HepG2 (cell line): ENCODE measurements around the gene MTHFD1. TPM values are rescaled to one million over a fixed set of nuclear protein-coding genes. Genes with fewer than 3 reads are reported as not detected.

ENCODE experiments used
- DBP ChIP-seq: sonication (generic); formaldehyde crosslinking; IDR thresholded peaks from 2 replicates; pipeline ENCODE4 v1.4.0; 2020; ENCODE audit warnings: missing genetic modification reagents; ENCODE audit errors: not compliant biosample characterization
- DMTF1 ChIP-seq: sonication (generic); formaldehyde crosslinking; IDR thresholded peaks from 2 replicates; pipeline ENCODE4 v1.4.0; 2020; ENCODE audit warnings: mild to moderate bottlenecking, missing genetic modification reagents
- DPF2 ChIP-seq: sonication (generic); formaldehyde crosslinking; IDR thresholded peaks from 2 replicates; pipeline ENCODE4 v1.4.0; 2020; ENCODE audit warnings: mild to moderate bottlenecking, low read depth, missing genetic modification reagents, borderline replicate concordance
- DRAP1 ChIP-seq: IDR thresholded peaks from 2 replicates; pipeline ENCODE4 v1.6.1; 2016; ENCODE audit warnings: missing genetic modification reagents, missing compliant biosample characterization
- GPBP1L1 ChIP-seq: sonication (generic); formaldehyde crosslinking; IDR thresholded peaks from 2 replicates; pipeline ENCODE4 v1.5.0; 2020; ENCODE audit warnings: mild to moderate bottlenecking, missing genetic modification reagents
- HMGXB4 ChIP-seq, 2 experiments: sonication (generic) in 1 of 2; formaldehyde crosslinking in 1 of 2; IDR thresholded peaks; 2 replicates each; pipeline versions ENCODE4 v1.4.0 to v1.6.1; 2018 to 2020; ENCODE audit warnings: missing genetic modification reagents in 2 of 2, borderline replicate concordance in 1 of 2, low read depth in 1 of 2, mild to moderate bottlenecking in 1 of 2, missing biosample characterization in 1 of 2
- MLXIP ChIP-seq: sonication (generic); formaldehyde crosslinking; IDR thresholded peaks from 2 replicates; pipeline ENCODE4 v1.9.0; 2021; ENCODE audit warnings: missing genetic modification reagents, borderline replicate concordance
- NFIB ChIP-seq: sonication (generic); formaldehyde crosslinking; IDR thresholded peaks from 2 replicates; pipeline ENCODE4 v1.9.0; 2021; ENCODE audit warnings: missing genetic modification reagents, mild to moderate bottlenecking, borderline replicate concordance
- NFYB ChIP-seq: sonication (generic); formaldehyde crosslinking; IDR thresholded peaks from 2 replicates; pipeline ENCODE4 v1.4.0; 2020; ENCODE audit warnings: missing genetic modification reagents
- NR1H2 ChIP-seq: sonication (generic); formaldehyde crosslinking; IDR thresholded peaks from 2 replicates; pipeline ENCODE4 v1.8.1; 2022; ENCODE audit warnings: low read depth, missing genetic modification reagents, borderline replicate concordance
- SCMH1 ChIP-seq: sonication (generic); formaldehyde crosslinking; IDR thresholded peaks from 2 replicates; pipeline ENCODE4 v1.9.0; 2021; ENCODE audit warnings: missing genetic modification reagents, mild to moderate bottlenecking, borderline replicate concordance
- ZMYM2 ChIP-seq: sonication (generic); formaldehyde crosslinking; IDR thresholded peaks from 2 replicates; pipeline ENCODE4 v1.8.0; 2022; ENCODE audit warnings: mild to moderate bottlenecking, missing genetic modification reagents
- ZNF124 ChIP-seq: sonication (generic); formaldehyde crosslinking; IDR thresholded peaks from 2 replicates; pipeline ENCODE4 v1.4.0; 2020; ENCODE audit warnings: missing genetic modification reagents
- ZNF556 ChIP-seq: sonication (generic); formaldehyde crosslinking; IDR thresholded peaks from 2 replicates; pipeline ENCODE4 v1.4.0; 2020; ENCODE audit warnings: mild to moderate bottlenecking, missing genetic modification reagents, borderline replicate concordance
- ZNF607 ChIP-seq: sonication (generic); formaldehyde crosslinking; IDR thresholded peaks from 2 replicates; pipeline ENCODE4 v1.5.1; 2020; ENCODE audit warnings: missing genetic modification reagents, mild to moderate bottlenecking, borderline replicate concordance
- ZNF619 ChIP-seq: sonication (generic); formaldehyde crosslinking; IDR thresholded peaks from 2 replicates; pipeline ENCODE4 v1.4.0; 2020; ENCODE audit warnings: mild to moderate bottlenecking, missing genetic modification reagents
- ZNF782 ChIP-seq: sonication (generic); formaldehyde crosslinking; IDR thresholded peaks from 2 replicates; pipeline ENCODE4 v1.4.0; 2020; ENCODE audit warnings: missing genetic modification reagents, mild to moderate bottlenecking, borderline replicate concordance
- ZNF83 ChIP-seq: sonication (generic); formaldehyde crosslinking; IDR thresholded peaks from 2 replicates; pipeline ENCODE4 v1.4.0; 2020; ENCODE audit warnings: missing genetic modification reagents, mild to moderate bottlenecking, borderline replicate concordance
- polyA plus RNA-seq, 8 experiments: library from polyadenylated mRNA; depleted of rRNA in 3 of 8; stranded (reverse) in 7 of 8; unstranded in 1 of 8; fragments of >200 nt; fragmentation: Illumina TruSeq in 4 of 8; extraction: Trizol in 4 of 8; gene quantifications; 2 replicates each; pipeline versions ENCODE4 v1.2.1 to v1.2.3, GENCODE V29; 2011 to 2016; ENCODE audit warnings: low read depth in 4 of 8, missing spikeins in 1 of 8, mixed read lengths in 1 of 8; ENCODE audit not compliant: insufficient read depth in 1 of 8
- total RNA-seq, 5 experiments: library from RNA; depleted of rRNA; stranded (reverse); fragments of >200 nt; fragmentation: Illumina TruSeq; extraction: Trizol; gene quantifications; 2 replicates each; pipeline ENCODE4 v1.2.3, GENCODE V29; 2016; ENCODE audit warnings: low read depth in 1 of 5

Gene MTHFD1
- total and polyA plus RNA-seq, 2 of the 13 experiments (the other 11 are each of a cell fraction or from before 2014, with no cell fraction given): 31.0 to 106 TPM

GRCh38 chr14:64338616-64339316, 49.4 kb upstream of the MTHFD1 start (continued):
- TF ChIP-seq NR1H2 (CRISPR knock-in tag) (no peak), SCMH1 (CRISPR knock-in tag) (no peak), MLXIP (CRISPR knock-in tag) (no peak), DRAP1 (CRISPR knock-in tag) (peak; percentile 85), ZNF607 (CRISPR knock-in tag) (no peak), ZNF619 (peak; percentile 57; the same call in 1 of the 2 replicates), DMTF1 (CRISPR knock-in tag) (no peak), HMGXB4 (CRISPR knock-in tag; IDR thresholded peaks at IDR 0.05; ENCODE audit: borderline replicate concordance in 1 of 2, low read depth in 1 of 2) (no peak), ZMYM2 (no peak), ZNF83 (CRISPR knock-in tag) (peak; percentile 92; the same call in 1 of the 2 replicates), ZNF782 (CRISPR knock-in tag) (no peak), NFIB (CRISPR knock-in tag) (no peak), ZNF124 (CRISPR knock-in tag) (no peak), DBP (no peak), DPF2 (no peak), NFYB (CRISPR knock-in tag) (peak; percentile 87), ZNF556 (peak; percentile 65; the same call in 1 of the 2 replicates), GPBP1L1 (no peak)
